Activated CD4-positive, CD25-positive, alpha-beta regulatory T cell treated with anti-CD3 and anti-CD28 coated beads, Interleukin-2, amount 50 U/mL, for 24 hours (primary cell): Measurements from ENCODE around the gene HECTD3.
A peak's percentile ranks its signal among the peaks of the same experiment; 100 is the strongest.

Experiments used
- ATAC-seq, 2 donors: fragments of 150-1000 bp; cut with Tn5 transposase; one replicate each; pipeline ENCODE4 v1.10.0; 2021; ENCODE audit warnings: mild to moderate bottlenecking in 1 of 2, moderate library complexity in 1 of 2

Gene HECTD3

GRCh38 chr1:45010855-45011811 lies at the start of gene HECTD3:
Gene HECTD3 (minus strand): TSS chr1:45011324. CDS start chr1:45011257, 67 bp downstream.
- ATAC-seq: peak; percentile 80 to 82

- no peak for ATAC-seq
Measured at GRCh38 chr1:45059829-45060228, 48.7 kb upstream of the HECTD3 start.

- no peak for ATAC-seq
Measured at GRCh38 chr1:45057542-45057941, 46.4 kb upstream of the HECTD3 start.

- ATAC-seq: peak; percentile 76 to 86
Measured at GRCh38 chr1:45051005-45051772, 40.1 kb upstream of the HECTD3 start.

- ATAC-seq: no peak
Measured at GRCh38 chr1:45047032-45047431, 35.9 kb upstream of the HECTD3 start.

- ATAC-seq: no peak
Measured at GRCh38 chr1:45044916-45045315, 33.8 kb upstream of the HECTD3 start.

- no peak for ATAC-seq
Measured at GRCh38 chr1:45043094-45043493, 32.0 kb upstream of the HECTD3 start.

- no peak for ATAC-seq
Measured at GRCh38 chr1:45040297-45040696, 29.2 kb upstream of the HECTD3 start.

GRCh38 chr1:45038661-45039364 lies 27.7 kb upstream of the HECTD3 start:
- ATAC-seq: no peak

- no peak for ATAC-seq
Measured at GRCh38 chr1:45038240-45038639, 27.1 kb upstream of the HECTD3 start.

- ATAC-seq: peak; percentile 55
Measured at GRCh38 chr1:45037456-45037855, 26.3 kb upstream of the HECTD3 start.

- no peak for ATAC-seq
Measured at GRCh38 chr1:45035631-45036301, 24.6 kb upstream of the HECTD3 start.

- ATAC-seq: no peak
Measured at GRCh38 chr1:45033356-45033755, 22.2 kb upstream of the HECTD3 start.

- no peak for ATAC-seq
Measured at GRCh38 chr1:45032837-45033236, 21.7 kb upstream of the HECTD3 start.

- ATAC-seq: peak; percentile 44 to 53
Measured at GRCh38 chr1:45026446-45026845, 15.3 kb upstream of the HECTD3 start.

GRCh38 chr1:45023663-45024062 lies 12.5 kb upstream of the HECTD3 start:
- no peak for ATAC-seq

GRCh38 chr1:45018599-45019230 lies 7.6 kb upstream of the HECTD3 start:
- peak; percentile 83 to 90 for ATAC-seq

- ATAC-seq: no peak
Measured at GRCh38 chr1:45016767-45017166, 5.6 kb upstream of the HECTD3 start.

- no peak for ATAC-seq
Measured at GRCh38 chr1:45016090-45016697, 5.1 kb upstream of the HECTD3 start.

- ATAC-seq: no peak
Measured at GRCh38 chr1:45015683-45016082, 4.6 kb upstream of the HECTD3 start.

GRCh38 chr1:45014321-45015028 lies 3.4 kb upstream of the HECTD3 start:
- ATAC-seq: peak in 1 of 2 donors; percentile 15
